Fibroblast of villous mesenchyme (primary cell): Measurements from ENCODE around the gene CRTC3. TPM values are rescaled to one million over a fixed set of nuclear protein-coding genes. Genes with fewer than 3 reads are reported as not detected.

ENCODE experiments used
- DNase-seq: peaks from one replicate; pipeline ENCODE4 v3.0.0-alpha.2; 2010; ENCODE audit warnings: low read depth
- H3K4me3 ChIP-seq: 2 replicates; pipeline ENCODE4 v1.5.1; 2011; ENCODE audit warnings: low read depth, mild to moderate bottlenecking, low read length
- CTCF ChIP-seq: IDR thresholded peaks from 2 replicates; pipeline ENCODE4 v1.5.1; 2012; ENCODE audit warnings: low read depth, mild to moderate bottlenecking, low read length; ENCODE audit not compliant: insufficient read depth
- total RNA-seq: library from RNA; depleted of rRNA; stranded (reverse); fragments of >200 nt; gene quantifications from 2 replicates; pipeline ENCODE4 v1.2.3, GENCODE V29; 2012

The CRTC3 gene
- total RNA-seq, 1 donor, result 21.2 TPM

- no peak for TF ChIP-seq CTCF
- DNase-seq, result no peak
- no peak overlapping the region for H3K4me3 ChIP-seq
Measured at GRCh38 chr15:90562669-90563068, 32.9 kb downstream of the CRTC3 start.

DNA sequence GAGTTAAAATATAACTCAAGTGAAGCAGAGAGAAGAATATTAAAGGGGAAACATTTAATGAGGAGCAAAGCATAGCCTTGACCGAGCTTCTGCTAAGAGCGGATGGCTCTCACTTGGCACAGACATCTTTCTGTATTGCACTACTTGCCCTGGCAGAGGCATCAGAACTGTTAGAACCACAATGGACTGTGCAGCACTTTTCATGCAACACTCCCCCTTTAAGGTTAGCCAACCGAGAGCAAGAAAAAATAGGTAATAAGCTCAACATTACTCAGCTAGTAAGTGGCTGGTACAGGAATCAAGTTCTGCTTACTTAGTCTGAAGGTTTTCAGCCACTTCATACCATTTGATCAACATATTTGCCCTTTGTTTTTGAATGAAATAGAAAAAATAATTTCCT is 33.7 kb downstream of the CRTC3 start:
- DNase-seq, result no peak
- TF ChIP-seq CTCF, result no peak
- H3K4me3 ChIP-seq, result no peak overlapping the region

DNA sequence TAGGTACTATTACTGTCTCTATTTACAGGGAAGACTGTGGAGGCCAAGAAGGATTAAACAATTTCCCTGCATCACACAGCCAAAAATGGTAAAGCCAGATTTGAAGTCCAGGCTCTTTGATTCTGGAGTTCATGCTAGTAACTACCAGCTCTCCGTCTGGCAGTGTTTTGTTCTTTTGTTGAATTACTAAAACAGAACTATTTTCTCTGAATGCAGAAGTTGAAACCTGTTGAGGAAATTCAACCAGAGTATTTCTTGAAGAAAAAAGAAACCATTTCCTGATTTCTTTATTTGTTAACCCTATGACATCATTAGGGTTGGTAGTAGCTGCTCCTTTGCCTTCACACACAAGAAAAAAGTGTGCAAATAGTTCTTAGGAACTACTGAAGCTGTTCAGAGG is 34.3 kb downstream of the CRTC3 start:
- no peak overlapping the region for H3K4me3 ChIP-seq
- TF ChIP-seq CTCF, result no peak
- DNase-seq, result no peak

GRCh38 chr15:90564590-90564989 is 34.9 kb downstream of the CRTC3 start:
- no peak for TF ChIP-seq CTCF
- no peak overlapping the region for H3K4me3 ChIP-seq
- DNase-seq, result no peak

DNA sequence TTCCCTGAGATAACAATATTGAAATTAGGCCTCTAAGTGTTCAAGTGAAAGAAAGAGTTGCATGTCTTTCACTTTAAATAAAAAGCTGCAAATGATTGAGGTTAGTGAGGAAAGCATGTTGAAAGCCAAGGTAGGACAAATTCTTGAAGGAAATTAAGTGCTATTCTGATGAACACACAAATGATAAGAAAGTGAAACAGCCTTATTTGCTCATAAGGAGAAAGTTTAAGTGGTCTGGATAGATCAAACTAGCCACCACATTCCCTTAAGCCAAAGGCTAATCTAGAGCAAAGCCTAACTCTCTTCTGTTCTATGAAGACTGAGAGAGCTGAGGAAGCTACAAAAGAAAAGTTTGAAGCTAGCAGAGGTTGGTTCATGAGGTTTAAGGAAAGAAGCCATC is 36.1 kb downstream of the CRTC3 start:
- no peak overlapping the region for H3K4me3 ChIP-seq
- DNase-seq, result no peak
- TF ChIP-seq CTCF, result no peak

- TF ChIP-seq CTCF, result no peak
- H3K4me3 ChIP-seq, result no peak overlapping the region
- no peak for DNase-seq
Measured at GRCh38 chr15:90570643-90571042, 40.9 kb downstream of the CRTC3 start.

GRCh38 chr15:90571063-90571541 is 41.4 kb downstream of the CRTC3 start:
- no peak overlapping the region for H3K4me3 ChIP-seq
- DNase-seq, result peak; percentile 32
- TF ChIP-seq CTCF, result no peak
